Caco-2 (cell line): ENCODE data around the gene PECR. TPM values are rescaled to one million over a fixed set of nuclear protein-coding genes. Genes with fewer than 3 reads are reported as not detected.
"Not testable (repeated sequence)": the region's sequence is repeated elsewhere in the genome, so short reads cannot be mapped to it uniquely, and the experiment has no call there.

Experiments
- BruUV-seq: library from RNA; stranded (reverse); fragments of 400-500 nt; replicated peaks from 2 replicates; lab custom pipeline; 2021; lab: Mats Ljungman, UMichigan
- CTCF ChIA-PET: fragments of 300-600 bp; sonication (Branson Sonifier 250); formaldehyde crosslinking; loops from one replicate; lab custom pipeline; 2022; ENCODE audit warnings: antibody characterized with exemption; lab: Charles Lee
- POLR2A ChIA-PET: fragments of 300-600 bp; sonication (Branson Sonifier 250); formaldehyde crosslinking; loops from one replicate; lab custom pipeline; 2022; ENCODE audit warnings: antibody characterized with exemption; lab: Charles Lee
- DNase-seq, 2 experiments: peaks; one replicate each; pipeline versions ENCODE4 v3.0.0 to v3.0.0-alpha.2; 2020 to 2022
- H3K27me3 ChIP-seq: replicated peaks from 2 replicates; pipeline ENCODE4 v1.6.0; 2011; ENCODE audit warnings: low read length; ENCODE audit not compliant: control insufficient read depth, insufficient read depth
- H3K36me3 ChIP-seq: 2 replicates; pipeline ENCODE4 v1.5.1; 2011; ENCODE audit warnings: low read length; ENCODE audit not compliant: control insufficient read depth, insufficient read depth
- H3K4me1 ChIP-seq: fragments of 250-450 bp; sonication (Bioruptor Pico); 2 replicates; pipeline ENCODE4 v1.5.1; 2020; ENCODE audit warnings: mild to moderate bottlenecking
- H3K4me3 ChIP-seq: 2 replicates; pipeline ENCODE4 v1.5.1; 2011; ENCODE audit warnings: low read depth, mild to moderate bottlenecking, control low read depth, low read length
- H3K9me3 ChIP-seq: fragments of 250-450 bp; sonication (Bioruptor Pico); 2 replicates; pipeline ENCODE4 v1.5.1; 2020; ENCODE audit warnings: mild to moderate bottlenecking, moderate library complexity
- H3K27ac Mint-ChIP-seq: one replicate; pipeline ENCODE4 v1.8.0; 2022; ENCODE audit warnings: mixed read lengths; ENCODE audit not compliant: unreplicated experiment
- H3K27me3 Mint-ChIP-seq: one replicate; pipeline ENCODE4 v1.8.0; 2022; ENCODE audit warnings: mixed read lengths; ENCODE audit not compliant: insufficient read depth, unreplicated experiment
- H3K36me3 Mint-ChIP-seq: one replicate; pipeline ENCODE4 v1.8.0; 2022; ENCODE audit warnings: mild to moderate bottlenecking, mixed read lengths; ENCODE audit not compliant: insufficient read depth, unreplicated experiment
- H3K4me1 Mint-ChIP-seq: one replicate; pipeline ENCODE4 v1.8.0; 2022; ENCODE audit warnings: low read depth, mixed read lengths; ENCODE audit not compliant: unreplicated experiment
- H3K4me3 Mint-ChIP-seq: one replicate; pipeline ENCODE4 v1.8.0; 2022; ENCODE audit warnings: mild to moderate bottlenecking, moderate library complexity, mixed read lengths; ENCODE audit not compliant: unreplicated experiment
- H3K9me3 Mint-ChIP-seq: one replicate; pipeline ENCODE4 v1.8.0; 2022; ENCODE audit warnings: mixed read lengths; ENCODE audit not compliant: unreplicated experiment
- CTCF ChIP-seq, 2 experiments: fragments of 200-600 bp in 1 of 2; IDR thresholded peaks; 1 replicate in 1 of 2; 2 replicates in 1 of 2; pipeline versions ENCODE4 v1.5.1 to v1.8.0; 2011 to 2022; ENCODE audit warnings: antibody characterized with exemption in 1 of 2, control low read depth in 1 of 2, inconsistent platforms in 1 of 2, low read depth in 1 of 2, low read length in 1 of 2, mild to moderate bottlenecking in 1 of 2, moderate library complexity in 1 of 2; ENCODE audit not compliant: insufficient read depth in 1 of 2, severe bottlenecking in 1 of 2, unreplicated experiment in 1 of 2
- intact Hi-C: fragments of 100-400 bp; cut with micrococcal nuclease; formaldehyde crosslinking; loops from one replicate; pipeline ENCODE4 v1.10.0; 2022; ENCODE audit not compliant: unreplicated experiment
- total RNA-seq: library from RNA; stranded (reverse); gene quantifications from 2 replicates; pipeline ENCODE4 v1.2.3, GENCODE V29; 2022

The PECR gene
- total RNA-seq, 1 experiment from 2014 or later: 42.0 TPM

GRCh38 chr2:216012133-216012829 lies 69.3 kb downstream of the PECR start:
- BruUV-seq: TSS peak; percentile 57
- Histone ChIP-seq H3K4me3 (peak overlapping the region; percentile 97), H3K36me3 (0 out of 2 replicates have a peak, but pooled peaks cover 2% of the 10 kb centered on the region), H3K4me1 (peaks cover 8% of the 10 kb centered on the region), H3K27me3 (no peaks in the 10 kb centered on the region), H3K9me3 (no peaks in the 10 kb centered on the region)
- H3K27me3 Mint-ChIP-seq: no peaks in the 10 kb centered on the region
- DNase-seq: peak; percentile 67 to 77
- peaks cover 26% of the 10 kb centered on the region for H3K4me1 Mint-ChIP-seq
- POLR2A ChIA-PET: interaction anchor here (1.3 kb wide), 1 partner anchor 102 kb away, joined by 3 read pairs; no protein-coding TSS in a partner anchor
- peak overlapping the region; percentile 84 for H3K4me3 Mint-ChIP-seq
- TF ChIP-seq CTCF (IDR thresholded peaks at IDR 0.05; ENCODE audit: insufficient read depth in 1 of 2, low read depth in 1 of 2, low read length in 1 of 2, severe bottlenecking in 1 of 2, unreplicated experiment in 1 of 2): peak in 1 of 2 experiments; percentile 29
- intact Hi-C loops: loop anchor here (2.0 to 5.0 kb wide), 2 partner anchors 29 to 575 kb away; partner anchors contain the start of gene FN1
- CTCF ChIA-PET: interaction anchor here (1.0 to 2.4 kb wide), 3 partner anchors 9 to 17 kb away, joined by 4 to 8 read pairs (median 5); no protein-coding TSS in a partner anchor
- no peaks in the 10 kb centered on the region for H3K9me3 Mint-ChIP-seq
- no peaks in the 10 kb centered on the region for H3K36me3 Mint-ChIP-seq
- peak overlapping the region; percentile 88 for H3K27ac Mint-ChIP-seq

- H3K27me3 ChIP-seq, H3K36me3 ChIP-seq, H3K27ac Mint-ChIP-seq, H3K4me3 Mint-ChIP-seq, H3K4me1 ChIP-seq, H3K9me3 ChIP-seq, BruUV-seq, DNase-seq, CTCF ChIA-PET, H3K9me3 Mint-ChIP-seq, H3K36me3 Mint-ChIP-seq, POLR2A ChIA-PET, H3K4me3 ChIP-seq, H3K27me3 Mint-ChIP-seq, intact Hi-C loops: not testable (repeated sequence)
- peaks cover 28% of the 10 kb centered on the region for H3K4me1 Mint-ChIP-seq
Measured at GRCh38 chr2:216009215-216009614, 72.4 kb downstream of the PECR start.

GRCh38 chr2:216008387-216008786 lies 73.2 kb downstream of the PECR start:
- intact Hi-C loops: no loop called here

More at GRCh38 chr2:216008387-216008786, 73.2 kb downstream of the PECR start:
- POLR2A ChIA-PET: no interaction called here
- Mint-ChIP-seq H3K27ac (no peak overlapping the region), H3K9me3 (no peaks in the 10 kb centered on the region), H3K27me3 (no peaks in the 10 kb centered on the region), H3K36me3 (peaks cover 14% of the 10 kb centered on the region), H3K4me3 (no peak overlapping the region), H3K4me1 (peaks cover 36% of the 10 kb centered on the region)
- Histone ChIP-seq H3K4me3 (no peak overlapping the region), H3K27me3 (no peaks in the 10 kb centered on the region), H3K9me3 (no peaks in the 10 kb centered on the region), H3K4me1 (peaks cover 8% of the 10 kb centered on the region), H3K36me3 (peaks cover 2% of the 10 kb centered on the region; the same call in 1 of the 2 replicates)
- CTCF ChIA-PET: interaction anchor here (0.6 to 1.0 kb wide), 3 partner anchors 12 to 106 kb away, joined by 3 to 5 read pairs (median 4); no protein-coding TSS in a partner anchor
- no TSS peak for BruUV-seq
- TF ChIP-seq CTCF (IDR thresholded peaks at IDR 0.05; ENCODE audit: insufficient read depth in 1 of 2, low read depth in 1 of 2, low read length in 1 of 2, severe bottlenecking in 1 of 2, unreplicated experiment in 1 of 2): no peak
- no peak for DNase-seq
